Prostate gland (tissue), 2 donors: ENCODE measurements around the gene MEF2B. TPM values are rescaled to one million over a fixed set of nuclear protein-coding genes. Genes with fewer than 3 reads are reported as not detected.

Experiments
- DNase-seq: peaks from one replicate; pipeline ENCODE4 v3.0.0-alpha.2; 2019; ENCODE audit warnings: low spot score
- H3K27ac ChIP-seq, 2 donors: fragments of 200-600 bp; sonication (generic); 2 replicates each; pipeline ENCODE4 v1.5.1; 2017 to 2019
- H3K27me3 ChIP-seq: fragments of 200-600 bp; sonication (generic); replicated peaks from 2 replicates; pipeline ENCODE4 v1.5.1; 2019; ENCODE audit not compliant: insufficient read depth
- H3K36me3 ChIP-seq, 2 donors: fragments of 200-600 bp; sonication (generic); 1 replicate in 1 of 2; 2 replicates in 1 of 2; pipeline versions ENCODE4 v1.5.1 to v1.8.1; 2017 to 2019
- H3K4me1 ChIP-seq: fragments of 200-600 bp; sonication (generic); replicated peaks from 2 replicates; pipeline ENCODE4 v1.5.1; 2019
- H3K4me3 ChIP-seq, 2 donors: fragments of 200-600 bp; sonication (generic); 2 replicates each; pipeline ENCODE4 v1.5.1; 2017 to 2019
- H3K9me3 ChIP-seq: fragments of 200-600 bp; sonication (generic); 2 replicates; pipeline ENCODE4 v1.5.1; 2017
- CTCF ChIP-seq, 4 experiments: fragments of 200-600 bp in 2 of 4; fragments of 450-650 bp in 2 of 4; sonication (generic) in 2 of 4; IDR thresholded peaks; 1 replicate in 3 of 4; 2 replicates in 1 of 4; pipeline ENCODE4 v1.5.1; 2016 to 2019; ENCODE audit warnings: antibody characterized with exemption in 4 of 4, mild to moderate bottlenecking in 2 of 4, moderate library complexity in 2 of 4
- POLR2A ChIP-seq: fragments of 450-650 bp; IDR thresholded peaks from one replicate; pipeline ENCODE4 v1.6.1; 2016; ENCODE audit warnings: antibody characterized with exemption, mild to moderate bottlenecking
- POLR2AphosphoS5 ChIP-seq: sonication (generic); formaldehyde crosslinking; IDR thresholded peaks from one replicate; pipeline ENCODE4 v1.6.1; 2017; ENCODE audit warnings: antibody characterized with exemption
- WGBS: methylation state at CpG from one replicate; pipeline ENCODE4 v1.1.5; 2018; 5-methylcytosine and 5-hydroxymethylcytosine counted together
- intact Hi-C: fragments of 100-400 bp; cut with DNase I; formaldehyde crosslinking; loops from one replicate; pipeline ENCODE4 v1.14.2; 2022
- total RNA-seq, 2 donors: library from RNA; depleted of rRNA; stranded (reverse); fragments of >200 nt; gene quantifications; one replicate each; pipeline ENCODE4 v1.1.0, GENCODE V29; 2016

Gene MEF2B
- total RNA-seq, 2 donors from 2014 or later: not detected

GRCh38 chr19:19145684-19146608 lies 24.1 kb downstream of the MEF2B start:
- no peaks in the 10 kb centered on the region for H3K9me3 ChIP-seq
- H3K27me3 ChIP-seq: no peaks in the 10 kb centered on the region
- peak; percentile 53 for DNase-seq
- WGBS: 34% methylated on average over 40 of the region's 47 CpGs
- no peak overlapping the region for H3K4me3 ChIP-seq
- intact Hi-C loops: loop anchor here (5.0 to 10.0 kb wide), 2 partner anchors 79 to 346 kb away; no protein-coding TSS in a partner anchor
- TF ChIP-seq POLR2AphosphoS5: no peak
- TF ChIP-seq CTCF (IDR thresholded peaks at IDR 0.05): peak; percentile 85 to 99 (median 94)
- no peaks in the 10 kb centered on the region for H3K4me1 ChIP-seq
- no peaks in the 10 kb centered on the region for H3K36me3 ChIP-seq
- H3K27ac ChIP-seq: no peak overlapping the region

GRCh38 chr19:19145281-19145680 lies 24.8 kb downstream of the MEF2B start:
- Histone ChIP-seq H3K9me3 (no peaks in the 10 kb centered on the region), H3K4me1 (no peaks in the 10 kb centered on the region), H3K27ac (no peak overlapping the region), H3K36me3 (no peaks in the 10 kb centered on the region), H3K4me3 (no peak overlapping the region), H3K27me3 (no peaks in the 10 kb centered on the region)
- DNase-seq: no peak
- WGBS: 81% methylated on average over 14 of the region's 17 CpGs
- no peak for TF ChIP-seq POLR2AphosphoS5
- intact Hi-C loops: loop anchor here (5.0 to 10.0 kb wide), 2 partner anchors 80 to 347 kb away; no protein-coding TSS in a partner anchor

- intact Hi-C loops: loop anchor here (10.0 kb wide), 1 partner anchor 82 kb away; no protein-coding TSS in a partner anchor
- no peak for DNase-seq
- Histone ChIP-seq H3K27me3 (no peaks in the 10 kb centered on the region), H3K4me3 (no peak overlapping the region), H3K27ac (no peak overlapping the region), H3K4me1 (peaks cover 5% of the 10 kb centered on the region), H3K36me3 (no peaks in the 10 kb centered on the region), H3K9me3 (no peaks in the 10 kb centered on the region)
- 92% methylated on average over 12 of the region's 12 CpGs for WGBS
- TF ChIP-seq CTCF (IDR thresholded peaks at IDR 0.05) (no peak), POLR2A (no peak), POLR2AphosphoS5 (no peak)
These were observed 27.7 kb downstream of the MEF2B start for GRCh38 chr19:19142347-19142746.

GRCh38 chr19:19140476-19140875 lies 29.6 kb downstream of the MEF2B start:
- no peak overlapping the region for H3K4me3 ChIP-seq
- no peaks in the 10 kb centered on the region for H3K27me3 ChIP-seq
- H3K27ac ChIP-seq: no peak overlapping the region
- H3K36me3 ChIP-seq: no peaks in the 10 kb centered on the region
- TF ChIP-seq POLR2AphosphoS5: no peak
- H3K4me1 ChIP-seq: peaks cover 6% of the 10 kb centered on the region
- 53% methylated on average over 5 of the region's 5 CpGs for WGBS
- DNase-seq: no peak
- no peaks in the 10 kb centered on the region for H3K9me3 ChIP-seq
- intact Hi-C loops: loop anchor here (10.0 kb wide), 1 partner anchor 84 kb away; no protein-coding TSS in a partner anchor

GRCh38 chr19:19139876-19140229 lies 30.2 kb downstream of the MEF2B start:
- H3K36me3 ChIP-seq: no peaks in the 10 kb centered on the region
- peaks cover 6% of the 10 kb centered on the region for H3K4me1 ChIP-seq
- 52% methylated on average over 5 of the region's 5 CpGs for WGBS
- intact Hi-C loops: loop anchor here (2.0 to 10.0 kb wide), 2 partner anchors 77 to 85 kb away; partner anchors contain the start of gene SLC25A42
- no peaks in the 10 kb centered on the region for H3K27me3 ChIP-seq
- H3K4me3 ChIP-seq: no peak overlapping the region
- H3K9me3 ChIP-seq: no peaks in the 10 kb centered on the region
- TF ChIP-seq POLR2A: no peak
- TF ChIP-seq POLR2AphosphoS5: no peak
- TF ChIP-seq CTCF (IDR thresholded peaks at IDR 0.05): no peak
- no peak for DNase-seq
- H3K27ac ChIP-seq: no peak overlapping the region
